ENCODE data around the gene MTM1. TPM values are rescaled to one million over a fixed set of nuclear protein-coding genes. Genes with fewer than 3 reads are reported as not detected.

Gene MTM1
- polyA plus RNA-seq, 1 of the 3 experiments (the other 2 are of a cell fraction) = 2.7 TPM

DNA sequence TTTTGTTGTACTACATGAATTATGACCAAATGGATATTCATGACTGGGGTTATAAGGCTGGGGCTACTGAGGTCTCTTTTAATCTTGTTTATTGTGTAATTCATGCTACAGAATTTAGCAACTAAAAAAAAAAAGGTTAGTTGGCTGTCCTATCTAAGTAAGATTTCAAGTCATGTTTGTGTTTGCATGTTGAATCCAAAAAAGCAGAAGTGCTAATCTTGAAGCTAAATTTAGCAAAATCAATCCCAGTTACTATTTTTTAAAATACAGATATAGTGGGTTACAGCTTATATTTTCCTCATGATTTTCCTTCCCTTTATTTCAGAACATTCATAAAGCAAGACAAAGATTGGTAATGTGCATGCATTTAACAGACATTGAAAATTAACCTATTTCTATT lies 144.2 kb downstream of the MTM1 start (continued):
- no peak for TF ChIP-seq RFX5 (IDR thresholded peaks at IDR 0.05; ENCODE audit: low read length)
- TF ChIP-seq, protein P1, sequence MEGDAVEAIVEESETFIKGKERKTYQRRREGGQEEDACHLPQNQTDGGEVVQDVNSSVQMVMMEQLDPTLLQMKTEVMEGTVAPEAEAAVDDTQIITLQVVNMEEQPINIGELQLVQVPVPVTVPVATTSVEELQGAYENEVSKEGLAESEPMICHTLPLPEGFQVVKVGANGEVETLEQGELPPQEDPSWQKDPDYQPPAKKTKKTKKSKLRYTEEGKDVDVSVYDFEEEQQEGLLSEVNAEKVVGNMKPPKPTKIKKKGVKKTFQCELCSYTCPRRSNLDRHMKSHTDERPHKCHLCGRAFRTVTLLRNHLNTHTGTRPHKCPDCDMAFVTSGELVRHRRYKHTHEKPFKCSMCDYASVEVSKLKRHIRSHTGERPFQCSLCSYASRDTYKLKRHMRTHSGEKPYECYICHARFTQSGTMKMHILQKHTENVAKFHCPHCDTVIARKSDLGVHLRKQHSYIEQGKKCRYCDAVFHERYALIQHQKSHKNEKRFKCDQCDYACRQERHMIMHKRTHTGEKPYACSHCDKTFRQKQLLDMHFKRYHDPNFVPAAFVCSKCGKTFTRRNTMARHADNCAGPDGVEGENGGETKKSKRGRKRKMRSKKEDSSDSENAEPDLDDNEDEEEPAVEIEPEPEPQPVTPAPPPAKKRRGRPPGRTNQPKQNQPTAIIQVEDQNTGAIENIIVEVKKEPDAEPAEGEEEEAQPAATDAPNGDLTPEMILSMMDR (IDR thresholded peaks at IDR 0.05) = no peak

GRCh38 chrX:150715184-150715583 lies 146.8 kb downstream of the MTM1 start:
- Histone ChIP-seq H3K79me2 (ENCODE audit: insufficient read depth) (no peaks in the 10 kb centered on the region), H4K20me1 (ENCODE audit: insufficient read depth) (no peaks in the 10 kb centered on the region), H3K27me3 (ENCODE audit: insufficient read depth) (no peaks in the 10 kb centered on the region), H3F3A (replicated peaks; ENCODE audit: insufficient read depth) (no peaks in the 10 kb centered on the region), H3K9me3 (no peaks in the 10 kb centered on the region), H3K4me2 (no peak overlapping the region), H3K27ac (ENCODE audit: low read depth in 2 of 2, low read length in 1 of 2) (no peak overlapping the region), H2AFZ (ENCODE audit: low read depth) (no peak overlapping the region), H3K9me2 (no peaks in the 10 kb centered on the region), H3K4me3 (ENCODE audit: low read depth in 2 of 2, low read length in 1 of 2) (no peak overlapping the region), H3K36me3 (replicated peaks in 1 of 2; ENCODE audit: control insufficient read depth in 1 of 2, insufficient read depth in 2 of 2, low read length in 1 of 2) (no peaks in the 10 kb centered on the region), H3K4me1 (ENCODE audit: control insufficient read depth in 1 of 2, insufficient read depth in 2 of 2, low read depth in 1 of 2, low read length in 1 of 2) (peaks cover 0 to 5% of the 10 kb centered on the region in 2 experiments; a peak in 2 of 4 replicates), H3K9ac (no peak overlapping the region)
- DNase-seq = no peak
- POLR2A ChIA-PET = no interaction called here
- CTCF ChIA-PET = interaction anchor here (0.8 to 2.0 kb wide), 7 partner anchors 9 to 764 kb away, joined by 3 to 6 read pairs (median 3); no protein-coding TSS in a partner anchor
- TF ChIP-seq TAF1 (IDR thresholded peaks at IDR 0.05; ENCODE audit: borderline replicate concordance, low read depth, low read length) = no peak
- TF ChIP-seq TCF12 (IDR thresholded peaks at IDR 0.05) = no peak
- no peak for TF ChIP-seq FOSL2 (IDR thresholded peaks at IDR 0.05; ENCODE audit: borderline replicate concordance, low read depth)
- TF ChIP-seq GABPA (IDR thresholded peaks at IDR 0.05; ENCODE audit: low read depth) = no peak
- no peak for TF ChIP-seq ELF1 (IDR thresholded peaks at IDR 0.05)
- TF ChIP-seq, protein P1 (IDR thresholded peaks at IDR 0.05) = no peak
- TF ChIP-seq RAD21 (IDR thresholded peaks at IDR 0.05; ENCODE audit: low read length) = no peak
- TF ChIP-seq FOXJ3 (CRISPR knock-in tag; IDR thresholded peaks at IDR 0.05) = no peak
- TF ChIP-seq EZH2phosphoT487 (IDR thresholded peaks at IDR 0.05; ENCODE audit: borderline replicate concordance, low read depth) = no peak
- no peak for TF ChIP-seq SIN3A (IDR thresholded peaks at IDR 0.05; ENCODE audit: borderline replicate concordance, low read depth, low read length)
- no peak for TF ChIP-seq EP300 (IDR thresholded peaks at IDR 0.05; ENCODE audit: borderline replicate concordance in 1 of 2, low read depth in 1 of 2, low read length in 1 of 2)
- WGBS (ENCODE audit: low lambda C conversion rate) = 48% methylated on average over 2 of the region's 3 CpGs

- TF ChIP-seq RFX5 (IDR thresholded peaks at IDR 0.05; ENCODE audit: low read length) = no peak
- no peak for TF ChIP-seq RCOR1 (IDR thresholded peaks at IDR 0.05; ENCODE audit: low read length)
- TF ChIP-seq NRF1 (IDR thresholded peaks at IDR 0.05; ENCODE audit: low read depth, low read length) = no peak
- no peak for TF ChIP-seq TAF1 (IDR thresholded peaks at IDR 0.05; ENCODE audit: borderline replicate concordance, low read depth, low read length)
- no peak for TF ChIP-seq TEAD4 (IDR thresholded peaks at IDR 0.05; ENCODE audit: borderline replicate concordance, insufficient read depth)
- TF ChIP-seq REST (IDR thresholded peaks at IDR 0.05; ENCODE audit: low read depth, low read length) = no peak
- TF ChIP-seq TCF12 (IDR thresholded peaks at IDR 0.05) = no peak
- TF ChIP-seq GABPA (IDR thresholded peaks at IDR 0.05; ENCODE audit: low read depth) = no peak
- no peaks in the 10 kb centered on the region for H3K36me3 ChIP-seq (replicated peaks in 1 of 2; ENCODE audit: control insufficient read depth in 1 of 2, insufficient read depth in 2 of 2, low read length in 1 of 2)
- H3K79me2 ChIP-seq (ENCODE audit: insufficient read depth) = no peaks in the 10 kb centered on the region
- no peaks in the 10 kb centered on the region for H3K9me2 ChIP-seq
- CTCF ChIA-PET = interaction anchor here (0.7 to 2.3 kb wide), 3 partner anchors 11 to 36 kb away, joined by 3 to 6 read pairs (median 5); partner anchors contain the start of gene MTMR1
- DNase-seq = no peak
- peaks cover 3% of the 10 kb centered on the region for H3F3A ChIP-seq (replicated peaks; ENCODE audit: insufficient read depth)
- H3K4me1 ChIP-seq (ENCODE audit: control insufficient read depth in 1 of 2, insufficient read depth in 2 of 2, low read depth in 1 of 2, low read length in 1 of 2) = no peaks in the 10 kb centered on the region
- H3K27me3 ChIP-seq (ENCODE audit: insufficient read depth) = no peaks in the 10 kb centered on the region
- H2AFZ ChIP-seq (ENCODE audit: low read depth) = no peak overlapping the region
- no peak overlapping the region for H3K4me2 ChIP-seq
- no peak overlapping the region for H3K9ac ChIP-seq
- no peak overlapping the region for H3K27ac ChIP-seq (ENCODE audit: low read depth in 2 of 2, low read length in 1 of 2)
- WGBS (ENCODE audit: low lambda C conversion rate) = 65% methylated on average over 4 of the region's 4 CpGs
- no peak overlapping the region for H3K4me3 ChIP-seq (ENCODE audit: low read depth in 2 of 2, low read length in 1 of 2)
- no peaks in the 10 kb centered on the region for H3K9me3 ChIP-seq
- H4K20me1 ChIP-seq (ENCODE audit: insufficient read depth) = no peaks in the 10 kb centered on the region
- POLR2A ChIA-PET = no interaction called here
These were observed 151.2 kb downstream of the MTM1 start for GRCh38 chrX:150719621-150720020.
